ENCODE data around the gene MAK. TPM values are rescaled to one million over a fixed set of nuclear protein-coding genes. Genes with fewer than 3 reads are reported as not detected.

MAK gene
- total RNA-seq, 1 experiment from 2014 or later: 0.22 TPM

GRCh38 chr6:10793695-10794094, 44.6 kb downstream of the MAK start:
- Histone ChIP-seq H3K4me2 (ENCODE audit: low read length) (no peak overlapping the region), H3K27ac (ENCODE audit: low read depth, low read length) (no peak overlapping the region), H4K20me1 (ENCODE audit: insufficient read depth) (no peaks in the 10 kb centered on the region), H3K9me3 (ENCODE audit: control insufficient read depth in 1 of 2, insufficient read depth in 1 of 2, low read depth in 1 of 2, low read length in 2 of 2) (no peaks in the 10 kb centered on the region), H3K36me3 (ENCODE audit: control insufficient read depth in 1 of 2, insufficient read depth in 2 of 2, low read length in 2 of 2) (no peaks in the 10 kb centered on the region), H3K4me3 (replicated peaks in 1 of 2; ENCODE audit: low read depth in 1 of 2, low read length in 2 of 2) (no peak overlapping the region), H2AFZ (ENCODE audit: low read depth, low read length, poor library complexity, severe bottlenecking) (no peak overlapping the region), H3K9me2 (ENCODE audit: insufficient read depth) (no peaks in the 10 kb centered on the region), H3K9ac (ENCODE audit: low read length) (no peak overlapping the region), H3K79me2 (ENCODE audit: insufficient read depth, low read length) (no peaks in the 10 kb centered on the region), H3K27me3 (ENCODE audit: insufficient read depth, low read length) (no peaks in the 10 kb centered on the region), H3K4me1 (ENCODE audit: control insufficient read depth in 1 of 2, insufficient read depth in 2 of 2, low read length in 2 of 2) (no peaks in the 10 kb centered on the region)
- TF ChIP-seq YY1 (IDR thresholded peaks at IDR 0.05; ENCODE audit: extremely low read depth, insufficient replicate concordance, low read depth, low read length) (no peak), FOSL1 (IDR thresholded peaks at IDR 0.05; ENCODE audit: low read depth) (no peak), POLR2A (IDR thresholded peaks at IDR 0.05; ENCODE audit: borderline replicate concordance, extremely low read depth, insufficient read depth, insufficient read length) (no peak), JUND (IDR thresholded peaks at IDR 0.05) (no peak), SIN3A (IDR thresholded peaks at IDR 0.05; ENCODE audit: low read depth) (no peak), ZNF274 (IDR thresholded peaks at IDR 0.05; ENCODE audit: low read depth, low read length) (no peak), CEBPB (IDR thresholded peaks at IDR 0.05; ENCODE audit: low read depth) (no peak), CTCF (IDR thresholded peaks at IDR 0.05 in 2 of 3, conservative IDR thresholded peaks at IDR 0.05 in 1 of 3; ENCODE audit: borderline replicate concordance in 1 of 3, insufficient read depth in 1 of 3, low read depth in 2 of 3, low read length in 2 of 3) (no peak), TCF7L2 (IDR thresholded peaks at IDR 0.05; ENCODE audit: borderline replicate concordance, extremely low read depth, insufficient read depth, insufficient read length) (no peak), CBX3 (IDR thresholded peaks at IDR 0.05; ENCODE audit: low read depth) (no peak), ZFX (IDR thresholded peaks at IDR 0.05) (no peak), MAX (IDR thresholded peaks at IDR 0.05) (no peak), EZH2phosphoT487 (IDR thresholded peaks at IDR 0.05; ENCODE audit: borderline replicate concordance) (no peak), RAD21 (IDR thresholded peaks at IDR 0.05; ENCODE audit: low read depth) (no peak), EZH2 (IDR thresholded peaks at IDR 0.05) (no peak), EGR1 (IDR thresholded peaks at IDR 0.05; ENCODE audit: low read depth) (no peak), POLR2AphosphoS5 (IDR thresholded peaks at IDR 0.05; ENCODE audit: low read depth, low read length) (no peak), SP1 (IDR thresholded peaks at IDR 0.05; ENCODE audit: low read depth) (no peak), SRF (IDR thresholded peaks at IDR 0.05; ENCODE audit: low read depth) (no peak), ELF1 (IDR thresholded peaks at IDR 0.05; ENCODE audit: borderline replicate concordance, low read depth) (no peak)
- no peak for ATAC-seq
- RAD21 ChIA-PET (ENCODE audit: low non-redundant PET in 1 of 2, low total read pairs in 2 of 2, uncharacterized antibody in 2 of 2, unreplicated experiment in 2 of 2): no interaction called here
- CTCF ChIA-PET: no interaction called here
- POLR2A ChIA-PET: no interaction called here
- DNase-seq (ENCODE audit: low read depth, low spot score): no peak
- intact Hi-C loops (cut with micrococcal nuclease): no loop called here
- BruUV-seq (replicated peaks): no TSS peak
